NCI-H2196 treated with DMSO at 0.1 percent for 48 hours (cell line): ENCODE data around the gene SRSF10.
"Not testable (repeated sequence)": the region's sequence is repeated elsewhere in the genome, so short reads cannot be mapped to it uniquely, and the experiment has no call there.

Experiments
- DNase-seq: peaks from one replicate; lab custom pipeline; 2025; ENCODE audit not compliant: unreplicated experiment; lab: John Stamatoyannopoulos, UW

Gene SRSF10

DNA sequence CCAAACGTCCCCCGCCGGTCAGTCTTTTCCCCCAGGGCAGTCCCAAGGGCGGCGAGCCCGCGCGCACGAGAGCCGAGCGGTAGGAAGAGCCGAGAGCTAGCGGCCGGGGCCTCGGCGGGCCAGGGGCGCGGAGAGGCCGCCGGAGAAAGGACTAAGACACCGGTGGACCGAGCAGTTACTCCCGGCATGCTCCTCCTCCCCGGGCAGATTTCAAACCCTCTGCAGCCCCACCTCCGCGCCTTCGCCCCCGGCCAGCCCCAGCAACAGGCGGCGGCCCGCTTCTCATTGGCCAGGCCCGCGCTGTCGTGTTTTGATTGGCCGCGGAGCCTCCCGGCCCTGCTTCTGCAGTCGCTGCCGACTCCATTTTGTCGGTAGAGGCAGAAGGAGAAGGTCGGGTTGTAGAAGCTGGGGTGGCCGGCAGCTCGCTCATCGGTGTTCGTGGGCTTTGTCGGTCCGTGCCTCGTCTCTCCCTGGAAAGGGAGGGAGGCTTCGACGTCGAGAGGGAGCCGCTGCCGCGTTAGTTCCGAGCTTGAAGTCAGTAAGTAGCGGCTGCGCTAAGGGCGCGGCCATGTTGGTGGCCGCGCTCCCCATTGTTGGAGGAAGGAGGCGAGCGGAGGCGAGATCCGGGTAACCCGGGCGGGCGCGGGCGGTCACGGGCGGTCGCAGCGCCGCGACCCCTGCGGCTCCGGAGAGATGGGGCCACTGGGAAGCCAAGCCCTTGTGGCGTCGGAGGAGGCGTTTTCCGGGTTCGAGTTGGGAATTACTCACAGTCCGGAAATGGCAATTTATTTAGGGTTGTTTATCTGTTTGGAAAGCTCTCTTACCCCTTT is 20.5 kb downstream of the SRSF10 start, which contains the start of gene PNRC2:
TSS of gene PNRC2 (plus strand) at position 368 of the 830 bp plus-strand sequence. CDS start 1,630 bp downstream, outside the sequence.
- peak; percentile 92 for DNase-seq

GRCh38 chr1:23958810-23959460 is 21.2 kb downstream of the SRSF10 start:
- peak; percentile 82 for DNase-seq

DNA sequence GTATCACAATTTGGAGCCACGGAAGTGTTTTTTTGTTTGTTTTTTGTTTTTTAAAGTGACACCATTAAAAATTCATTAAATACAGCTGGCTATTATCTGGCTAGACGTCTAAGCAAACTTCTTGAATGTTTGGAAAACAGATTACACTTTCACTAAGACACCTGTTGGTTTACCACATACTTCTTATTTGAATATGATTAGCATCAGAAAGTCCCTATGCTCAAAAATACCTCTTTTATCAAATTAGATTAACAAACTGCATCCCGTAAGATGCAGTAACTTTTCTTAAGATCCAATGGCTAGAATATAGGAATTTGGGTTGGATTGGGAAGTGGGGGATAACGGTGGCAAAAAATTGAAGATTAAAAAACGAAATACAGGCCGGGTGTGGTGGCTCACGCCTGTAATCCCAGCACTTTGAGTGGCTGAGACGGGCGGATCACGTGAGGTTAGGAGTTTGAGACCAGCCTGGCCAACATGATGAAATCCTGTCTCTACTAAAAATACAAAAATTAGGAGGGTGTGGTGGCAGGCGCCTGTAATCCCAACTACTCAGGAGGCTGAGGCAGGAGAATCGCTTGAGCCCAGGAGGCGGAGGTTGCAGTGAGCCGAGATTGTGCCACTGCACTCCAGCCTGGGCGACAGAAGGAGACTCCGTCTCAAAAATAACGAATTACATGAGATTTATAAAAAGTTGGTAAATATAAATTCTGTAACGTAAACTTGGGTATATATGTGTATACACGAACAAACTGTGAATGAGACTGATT is 21.9 kb downstream of the SRSF10 start:
- DNase-seq = not testable (repeated sequence)

- peak; percentile 54 for DNase-seq
Observed at GRCh38 chr1:23957096-23957495, 23.0 kb downstream of the SRSF10 start.

- no peak for DNase-seq
Observed at GRCh38 chr1:23953020-23953419, 27.1 kb downstream of the SRSF10 start.

DNA sequence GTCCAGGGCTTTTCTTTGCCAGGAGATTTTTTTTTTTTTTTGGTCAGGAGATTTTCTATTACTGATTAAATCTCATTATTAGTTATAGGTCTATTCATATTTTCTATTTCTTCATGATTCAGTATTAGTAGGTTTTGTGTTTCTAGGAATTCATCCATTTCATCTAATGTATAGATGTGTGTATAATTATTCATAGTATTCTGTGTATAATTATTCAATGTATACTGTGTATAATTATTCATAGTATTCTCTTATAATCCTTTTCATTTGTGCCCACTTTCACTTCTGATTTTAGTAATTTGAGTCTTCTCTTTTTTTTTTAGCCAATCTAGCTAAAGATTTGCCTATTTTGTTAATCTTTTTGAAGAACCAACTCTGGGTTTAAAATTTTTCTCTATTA is 32.8 kb downstream of the SRSF10 start:
- DNase-seq = no peak

DNA sequence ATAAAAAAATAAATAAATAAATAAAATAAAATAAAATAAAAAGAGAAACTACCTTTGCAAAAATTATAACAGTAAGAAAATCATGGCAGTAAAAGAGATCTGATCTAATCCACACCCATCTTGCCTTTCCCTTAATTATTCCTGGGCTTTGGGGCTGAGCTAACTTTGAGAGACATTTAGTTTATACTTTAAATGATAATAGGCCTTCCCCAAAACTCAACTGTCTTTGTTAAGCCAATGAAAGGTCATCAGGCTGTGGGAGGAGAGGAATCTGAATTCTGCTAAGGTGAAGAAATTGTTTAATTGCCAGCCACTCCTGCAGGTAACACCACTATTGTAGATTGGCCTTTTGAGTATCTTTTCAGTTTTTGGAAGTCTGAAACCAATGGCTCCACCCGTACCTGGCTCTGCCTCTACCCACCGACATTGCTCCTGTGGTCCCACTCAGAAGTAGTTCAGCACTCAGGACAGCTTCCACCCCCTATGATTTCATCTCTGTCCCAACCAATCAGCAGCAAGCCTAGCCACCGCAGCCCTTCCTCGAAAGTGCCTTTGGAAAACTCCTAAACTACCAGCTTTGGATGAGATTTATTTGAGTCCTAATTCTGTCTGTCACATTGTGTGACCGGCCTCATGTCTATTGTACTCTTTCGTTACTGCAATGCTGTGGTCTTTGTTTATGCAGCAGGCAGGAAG is 43.5 kb downstream of the SRSF10 start:
- no peak for DNase-seq

DNA sequence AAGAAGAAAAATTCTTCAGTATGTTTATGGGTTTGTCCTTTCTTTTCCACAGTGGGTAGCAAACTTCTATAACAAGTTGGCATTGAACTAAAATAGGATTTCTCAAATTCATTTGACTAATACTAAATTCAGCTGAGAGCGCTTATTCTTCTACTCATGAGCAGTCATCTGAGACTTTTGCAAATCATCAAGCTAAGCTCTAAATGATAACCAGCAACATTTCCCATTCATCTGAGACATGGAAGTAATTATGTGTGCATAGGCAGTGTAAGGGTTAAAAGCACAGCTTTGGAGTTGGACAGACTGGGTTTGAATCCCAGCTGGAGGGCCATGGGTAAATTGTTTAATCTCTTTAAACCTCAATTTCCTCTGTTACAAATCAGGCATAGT is 48.6 kb downstream of the SRSF10 start:
- DNase-seq = no peak

- no peak for DNase-seq
Observed at GRCh38 chr1:23930861-23931490, 49.2 kb downstream of the SRSF10 start.

GRCh38 chr1:23930270-23930669 is 49.9 kb downstream of the SRSF10 start:
- DNase-seq = no peak

- DNase-seq = no peak
Observed at GRCh38 chr1:23928789-23929188, 51.3 kb downstream of the SRSF10 start.

DNA sequence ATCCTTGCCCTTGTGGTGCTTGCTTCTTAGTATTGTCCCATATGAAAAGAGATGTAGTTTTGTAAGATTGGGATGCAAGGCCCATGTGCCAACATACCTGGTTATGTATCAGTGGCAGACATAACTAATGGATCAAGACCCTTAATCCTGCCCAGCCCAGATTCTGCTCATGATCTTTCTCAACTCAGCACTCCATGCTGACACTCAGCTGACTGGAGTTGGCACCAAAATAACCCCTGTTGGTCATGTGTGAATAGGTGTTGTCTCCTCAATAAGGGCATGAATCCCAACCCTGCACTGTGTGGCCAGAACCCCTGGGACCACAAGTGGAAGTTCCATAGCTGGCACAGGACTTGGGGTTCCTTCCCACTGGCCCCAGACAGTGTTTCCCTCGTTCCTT is 53.0 kb downstream of the SRSF10 start:
- DNase-seq = no peak

DNA sequence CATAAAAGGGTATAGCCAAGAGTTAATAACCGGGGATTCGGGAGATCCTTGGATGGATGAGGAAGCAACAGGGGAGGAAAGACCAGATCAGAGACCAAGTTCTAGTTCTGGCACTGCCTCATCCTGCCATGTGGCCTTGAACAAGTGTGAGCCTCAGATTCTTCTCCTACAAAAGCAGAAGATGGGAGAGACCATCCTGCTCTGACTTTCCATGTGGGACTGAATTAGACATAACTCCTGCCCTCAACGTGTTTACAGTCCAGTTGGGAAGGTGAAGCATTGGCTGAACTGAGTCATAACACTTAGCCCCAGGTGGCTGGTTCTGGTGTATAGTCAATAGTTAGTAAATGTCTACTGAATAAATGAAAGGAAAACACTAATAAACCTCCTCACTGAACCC is 54.8 kb downstream of the SRSF10 start:
- DNase-seq = no peak

DNA sequence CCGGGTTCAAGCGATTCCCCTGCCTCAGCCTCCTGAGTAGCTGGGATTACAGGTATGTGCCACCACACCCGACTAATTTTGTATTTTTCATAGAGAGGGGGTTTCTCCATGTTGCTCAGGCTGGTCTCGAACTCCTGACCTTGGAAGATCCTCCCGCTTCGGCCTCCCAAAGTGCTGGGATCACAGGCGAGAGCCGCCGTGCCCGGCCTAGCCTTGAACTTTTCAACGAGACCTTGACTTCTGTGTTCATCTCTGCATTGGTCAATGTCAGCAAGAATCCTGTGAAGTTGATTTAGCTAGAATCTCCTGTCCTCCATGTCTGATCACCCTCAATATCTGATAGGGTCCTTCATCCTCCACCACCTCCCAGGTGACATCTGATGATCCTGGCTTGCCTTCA is 55.5 kb downstream of the SRSF10 start:
- DNase-seq = no peak

DNA sequence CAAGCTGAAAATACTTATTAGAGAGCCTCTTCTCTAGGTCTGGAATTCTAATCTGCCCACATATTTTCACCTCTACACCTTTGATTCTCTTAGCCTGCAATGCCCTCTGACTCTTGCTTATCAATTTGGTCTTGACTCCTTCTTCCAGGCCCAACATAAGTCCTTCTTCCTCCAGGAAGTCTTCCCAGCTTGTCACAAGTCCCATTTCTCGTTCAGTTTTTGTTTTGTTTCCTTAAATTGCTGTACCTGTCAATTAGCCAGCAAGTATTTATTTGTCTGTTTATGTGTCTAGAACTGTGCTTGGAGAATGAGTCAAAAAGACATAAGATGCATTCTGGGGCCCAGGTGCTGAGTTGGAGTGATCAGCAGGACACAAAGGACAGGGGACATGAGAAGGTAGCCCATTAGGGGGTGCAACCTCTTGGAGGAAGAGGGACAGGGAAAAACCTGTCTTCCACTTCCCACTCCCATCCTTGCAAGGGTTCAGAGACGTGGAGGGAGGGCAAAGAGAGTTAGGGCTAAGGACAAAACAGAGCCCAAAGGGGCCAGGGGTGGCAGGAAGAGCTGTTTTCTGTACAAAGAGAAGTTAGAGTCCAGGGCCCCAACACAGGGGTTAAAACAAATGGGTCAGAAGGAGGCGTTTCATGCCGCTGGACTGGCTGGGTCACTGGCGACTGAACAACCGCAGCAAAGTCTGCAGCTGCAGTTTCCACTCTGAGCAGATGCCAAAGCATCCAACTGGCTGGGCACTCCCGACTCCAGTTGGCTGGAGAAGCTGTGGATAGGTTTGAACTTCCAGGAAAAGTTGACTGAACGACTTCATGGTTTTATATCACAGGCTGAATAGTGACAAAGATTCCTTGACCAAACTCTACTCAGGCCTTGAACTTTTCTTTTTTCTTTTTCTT is 56.3 kb downstream of the SRSF10 start:
- DNase-seq = no peak

DNA sequence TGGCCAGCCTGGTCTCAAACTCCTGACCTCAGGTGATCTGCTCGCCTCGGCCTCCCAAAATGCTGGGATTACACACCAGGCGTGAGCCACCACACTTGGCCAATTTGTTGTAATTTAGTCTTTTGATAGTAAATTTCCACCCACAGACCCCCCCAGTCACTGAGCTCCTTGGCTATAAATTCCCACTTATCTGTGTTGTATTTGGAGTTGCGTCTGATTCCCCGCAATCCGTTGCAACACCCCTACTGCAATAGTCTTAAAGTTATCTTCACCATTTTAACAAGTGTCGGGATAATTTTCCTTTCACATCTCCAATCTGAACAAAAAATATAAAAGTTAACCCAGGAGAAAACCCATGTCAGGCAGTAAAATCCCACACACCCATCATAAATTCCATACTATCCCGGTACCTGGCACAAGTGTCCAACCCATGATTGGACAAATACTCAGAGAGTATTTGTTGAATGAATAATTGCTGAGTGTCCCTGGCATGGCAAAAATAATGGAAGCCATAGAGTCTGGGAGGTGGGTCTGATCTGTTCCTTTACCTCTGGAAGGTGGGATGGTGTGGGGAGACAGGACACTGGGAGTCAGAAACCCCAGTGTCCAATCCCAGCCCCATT is 57.7 kb downstream of the SRSF10 start:
- DNase-seq = no peak

DNA sequence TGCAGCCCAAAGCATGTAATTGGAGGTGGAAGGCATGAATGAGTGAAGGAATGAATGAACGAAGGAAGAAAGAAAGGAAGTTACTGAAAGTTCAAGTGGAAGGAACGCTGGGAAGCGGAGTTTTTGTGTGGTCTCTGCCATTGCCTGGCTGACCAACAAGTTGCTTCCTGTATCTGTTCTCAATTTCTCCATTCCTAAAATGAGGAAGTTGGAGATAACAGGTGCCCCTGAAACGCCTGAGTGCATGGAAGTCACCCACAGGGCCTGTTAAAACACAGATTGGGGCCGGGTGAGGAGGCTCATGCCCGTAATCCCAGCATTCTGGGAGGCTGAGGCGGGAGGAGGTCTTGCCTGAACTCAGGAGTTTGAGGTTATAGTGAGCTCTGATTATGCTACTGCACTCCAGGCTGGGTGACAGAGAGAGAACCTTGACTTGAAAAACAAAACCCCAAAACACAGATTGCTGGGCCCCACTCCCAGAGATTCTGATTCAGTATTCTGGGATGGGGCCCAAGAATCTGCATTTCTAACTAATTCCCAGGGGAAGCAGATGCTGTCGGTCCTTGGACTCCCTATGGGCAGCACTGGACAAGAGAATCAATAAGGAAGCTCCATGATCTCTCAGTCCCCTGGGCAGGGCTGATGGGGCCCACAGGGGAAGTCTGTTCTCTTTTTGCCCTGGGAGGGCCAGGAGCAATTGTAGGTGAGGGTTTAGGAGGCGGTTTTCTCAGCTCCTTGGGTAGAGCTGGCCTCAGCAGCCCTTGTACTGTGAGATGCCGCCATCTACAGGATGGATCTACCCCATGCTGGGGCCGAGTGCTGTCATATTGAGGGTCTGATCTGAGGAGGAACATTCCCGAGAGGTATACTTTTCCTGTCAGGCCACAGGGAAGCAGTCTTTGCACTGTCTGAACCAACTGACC is 63.7 kb downstream of the SRSF10 start:
- DNase-seq = peak; percentile 14

- no peak for DNase-seq
Observed at GRCh38 chr1:23915466-23915865, 64.7 kb downstream of the SRSF10 start.
